GM21529 (cell line): ENCODE measurements around the gene KDELR1.
A peak's percentile ranks its signal among the peaks of the same experiment; 100 is the strongest.
"Not testable (repeated sequence)": the region's sequence is repeated elsewhere in the genome, so short reads cannot be mapped to it uniquely, and the experiment has no call there.

Source experiments
- ATAC-seq: cut with Tn5 transposase; IDR thresholded peaks from one replicate; pipeline ENCODE4 v1.9.1; 2021; ENCODE audit not compliant: unreplicated experiment

Gene KDELR1

GRCh38 chr19:48371771-48372170 lies 19.6 kb downstream of the KDELR1 start:
- not testable (repeated sequence) for ATAC-seq

GRCh38 chr19:48371367-48371766 lies 20.0 kb downstream of the KDELR1 start:
- no peak for ATAC-seq

- no peak for ATAC-seq
These were observed 20.4 kb downstream of the KDELR1 start for GRCh38 chr19:48370955-48371354.

GRCh38 chr19:48368936-48369335 lies 22.4 kb downstream of the KDELR1 start:
- no peak for ATAC-seq

- no peak for ATAC-seq
These were observed 23.5 kb downstream of the KDELR1 start for GRCh38 chr19:48367855-48368254.

GRCh38 chr19:48365602-48366001 lies 25.7 kb downstream of the KDELR1 start:
- no peak for ATAC-seq

GRCh38 chr19:48364598-48365348 lies 26.6 kb downstream of the KDELR1 start:
- ATAC-seq = no peak

GRCh38 chr19:48363810-48364597 lies 27.3 kb downstream of the KDELR1 start, which contains the start of the genes SYNGR4 and TMEM143:
TSS of gene SYNGR4 (plus strand) at chr19:48364367. CDS start at chr19:48365843, 1,476 bp downstream.
TSS of gene TMEM143 (minus strand) at chr19:48363940. CDS start at chr19:48363920, 20 bp downstream.
- peak; percentile 79 for ATAC-seq

GRCh38 chr19:48363500-48363809 lies 27.9 kb downstream of the KDELR1 start:
- ATAC-seq = peak; percentile 5

- peak; percentile 47 for ATAC-seq
These were observed 28.4 kb downstream of the KDELR1 start for GRCh38 chr19:48362716-48363499.

GRCh38 chr19:48361912-48362311 lies 29.4 kb downstream of the KDELR1 start:
- no peak for ATAC-seq

- no peak for ATAC-seq
These were observed 32.2 kb downstream of the KDELR1 start for GRCh38 chr19:48359123-48359522.

GRCh38 chr19:48355365-48355954 lies 35.9 kb downstream of the KDELR1 start:
- no peak for ATAC-seq

- no peak for ATAC-seq
These were observed 36.9 kb downstream of the KDELR1 start for GRCh38 chr19:48354332-48354992.

GRCh38 chr19:48353677-48354076 lies 37.7 kb downstream of the KDELR1 start:
- no peak for ATAC-seq

- no peak for ATAC-seq
These were observed 40.0 kb downstream of the KDELR1 start for GRCh38 chr19:48351341-48351752.

- no peak for ATAC-seq
These were observed 40.5 kb downstream of the KDELR1 start for GRCh38 chr19:48350856-48351255.

- ATAC-seq = no peak
These were observed 42.6 kb downstream of the KDELR1 start for GRCh38 chr19:48348737-48349136.

GRCh38 chr19:48348045-48348444 lies 43.3 kb downstream of the KDELR1 start:
- no peak for ATAC-seq

GRCh38 chr19:48346191-48346590 lies 45.2 kb downstream of the KDELR1 start:
- ATAC-seq = no peak
